KMS-11 (cell line): ENCODE measurements around the gene PDLIM3.

Experiments
- H2AFZ ChIP-seq: fragments of 200-600 bp; sonication (generic); 2 replicates; pipeline ENCODE4 v1.6.1; 2016; ENCODE audit warnings: antibody characterized with exemption, mixed run types, low read depth
- H3K27ac ChIP-seq: fragments of 200-600 bp; sonication (generic); 2 replicates; pipeline ENCODE4 v1.6.1; 2016; ENCODE audit warnings: mild to moderate bottlenecking, mixed run types
- H3K27me3 ChIP-seq: fragments of 200-600 bp; sonication (generic); 2 replicates; pipeline ENCODE4 v1.6.1; 2017; ENCODE audit warnings: mild to moderate bottlenecking, low read depth, mixed run types, moderate library complexity; ENCODE audit not compliant: insufficient read depth
- H3K36me3 ChIP-seq: fragments of 200-600 bp; sonication (generic); 2 replicates; pipeline ENCODE4 v1.6.1; 2017; ENCODE audit warnings: mild to moderate bottlenecking, mixed run types; ENCODE audit not compliant: insufficient read depth
- H3K4me1 ChIP-seq: fragments of 200-600 bp; sonication (generic); 2 replicates; pipeline ENCODE4 v1.6.1; 2016; ENCODE audit warnings: mild to moderate bottlenecking, low read depth, mixed run types; ENCODE audit not compliant: poor library complexity, severe bottlenecking
- H3K4me2 ChIP-seq: fragments of 200-600 bp; sonication (generic); 2 replicates; pipeline ENCODE4 v1.7.0; 2016; ENCODE audit warnings: mild to moderate bottlenecking, mixed run types
- H3K4me3 ChIP-seq: fragments of 200-600 bp; sonication (generic); IDR thresholded peaks from 2 replicates; pipeline ENCODE4 v1.6.1; 2017; ENCODE audit warnings: low read depth, low read length, mixed read lengths; ENCODE audit not compliant: insufficient read depth
- H3K79me2 ChIP-seq: fragments of 200-600 bp; sonication (generic); 2 replicates; pipeline ENCODE4 v1.6.1; 2016; ENCODE audit warnings: low read depth, mixed run types; ENCODE audit not compliant: insufficient read depth
- H3K9ac ChIP-seq: fragments of 200-600 bp; sonication (generic); 2 replicates; pipeline ENCODE4 v1.6.1; 2016; ENCODE audit warnings: mild to moderate bottlenecking, mixed run types
- H4K20me1 ChIP-seq: fragments of 200-600 bp; sonication (generic); 2 replicates; pipeline ENCODE4 v1.6.1; 2016; ENCODE audit warnings: mild to moderate bottlenecking, mixed run types; ENCODE audit not compliant: insufficient read depth
- TF ChIP-seq, protein P1 (sequence below): fragments of 200-600 bp; sonication (generic); conservative IDR thresholded peaks from 2 replicates; pipeline ENCODE4 v1.6.1; 2017; ENCODE audit warnings: low read depth, mild to moderate bottlenecking, antibody characterized with exemption, low read length, moderate library complexity, mixed read lengths

PDLIM3 gene

GRCh38 chr4:185549095-185549639, 13.9 kb upstream of the PDLIM3 start:
- H3K27ac ChIP-seq, result no peak overlapping the region
- no peaks in the 10 kb centered on the region for H3K4me1 ChIP-seq
- no peaks in the 10 kb centered on the region for H3K27me3 ChIP-seq
- TF ChIP-seq, protein P1, sequence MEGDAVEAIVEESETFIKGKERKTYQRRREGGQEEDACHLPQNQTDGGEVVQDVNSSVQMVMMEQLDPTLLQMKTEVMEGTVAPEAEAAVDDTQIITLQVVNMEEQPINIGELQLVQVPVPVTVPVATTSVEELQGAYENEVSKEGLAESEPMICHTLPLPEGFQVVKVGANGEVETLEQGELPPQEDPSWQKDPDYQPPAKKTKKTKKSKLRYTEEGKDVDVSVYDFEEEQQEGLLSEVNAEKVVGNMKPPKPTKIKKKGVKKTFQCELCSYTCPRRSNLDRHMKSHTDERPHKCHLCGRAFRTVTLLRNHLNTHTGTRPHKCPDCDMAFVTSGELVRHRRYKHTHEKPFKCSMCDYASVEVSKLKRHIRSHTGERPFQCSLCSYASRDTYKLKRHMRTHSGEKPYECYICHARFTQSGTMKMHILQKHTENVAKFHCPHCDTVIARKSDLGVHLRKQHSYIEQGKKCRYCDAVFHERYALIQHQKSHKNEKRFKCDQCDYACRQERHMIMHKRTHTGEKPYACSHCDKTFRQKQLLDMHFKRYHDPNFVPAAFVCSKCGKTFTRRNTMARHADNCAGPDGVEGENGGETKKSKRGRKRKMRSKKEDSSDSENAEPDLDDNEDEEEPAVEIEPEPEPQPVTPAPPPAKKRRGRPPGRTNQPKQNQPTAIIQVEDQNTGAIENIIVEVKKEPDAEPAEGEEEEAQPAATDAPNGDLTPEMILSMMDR, result no peak
- H3K4me3 ChIP-seq, result no peak overlapping the region
- no peaks in the 10 kb centered on the region for H3K36me3 ChIP-seq
- no peak overlapping the region for H2AFZ ChIP-seq
- no peaks in the 10 kb centered on the region for H4K20me1 ChIP-seq
- H3K79me2 ChIP-seq, result no peaks in the 10 kb centered on the region
- H3K9ac ChIP-seq, result no peak overlapping the region
- H3K4me2 ChIP-seq, result no peak overlapping the region

- H3K27ac ChIP-seq, result no peak overlapping the region
These were observed 13.3 kb upstream of the PDLIM3 start for GRCh38 chr4:185548587-185548986.

GRCh38 chr4:185546335-185546734, 11.0 kb upstream of the PDLIM3 start:
- TF ChIP-seq, protein P1, result no peak
- Histone ChIP-seq H4K20me1 (no peaks in the 10 kb centered on the region), H3K9ac (no peak overlapping the region), H3K4me2 (no peak overlapping the region), H3K27me3 (no peaks in the 10 kb centered on the region), H3K4me3 (no peak overlapping the region), H2AFZ (no peak overlapping the region), H3K4me1 (no peaks in the 10 kb centered on the region), H3K36me3 (no peaks in the 10 kb centered on the region), H3K79me2 (no peaks in the 10 kb centered on the region), H3K27ac (no peak overlapping the region)

More at GRCh38 chr4:185548587-185548986, 13.3 kb upstream of the PDLIM3 start:
- H3K4me1 ChIP-seq, result no peaks in the 10 kb centered on the region
- no peaks in the 10 kb centered on the region for H3K36me3 ChIP-seq
- no peak overlapping the region for H3K4me2 ChIP-seq
- H3K79me2 ChIP-seq, result no peaks in the 10 kb centered on the region
- no peaks in the 10 kb centered on the region for H3K27me3 ChIP-seq
- H4K20me1 ChIP-seq, result no peaks in the 10 kb centered on the region
- H2AFZ ChIP-seq, result no peak overlapping the region
- TF ChIP-seq, protein P1, result no peak
- no peak overlapping the region for H3K9ac ChIP-seq
- no peak overlapping the region for H3K4me3 ChIP-seq

- Histone ChIP-seq H3K79me2 (no peaks in the 10 kb centered on the region), H2AFZ (no peak overlapping the region), H3K4me2 (no peak overlapping the region), H3K4me1 (no peaks in the 10 kb centered on the region), H4K20me1 (no peaks in the 10 kb centered on the region), H3K36me3 (no peaks in the 10 kb centered on the region), H3K27ac (no peak overlapping the region), H3K9ac (no peak overlapping the region), H3K27me3 (no peaks in the 10 kb centered on the region), H3K4me3 (no peak overlapping the region)
- TF ChIP-seq, protein P1, result no peak
These were observed 7.5 kb upstream of the PDLIM3 start for GRCh38 chr4:185542626-185543315.
